ENCODE results near the gene LAMA4.

The LAMA4 gene

GRCh38 chr6:112224088-112224487 is 30.3 kb downstream of the LAMA4 start:
- DNase-seq (ENCODE audit: low read depth in 2 of 2) = no peak
- no peak for TF ChIP-seq CTCF (IDR thresholded peaks at IDR 0.05; ENCODE audit: low read depth, low read length)
- no peak overlapping the region for H3K4me3 ChIP-seq (replicated peaks in 1 of 2; ENCODE audit: low read depth in 2 of 2, low read length in 2 of 2)

- peak; percentile 92 to 94 for DNase-seq (ENCODE audit: low read depth in 2 of 2)
- no peak overlapping the region for H3K4me3 ChIP-seq (replicated peaks in 1 of 2; ENCODE audit: low read depth in 2 of 2, low read length in 2 of 2)
- no peak for TF ChIP-seq CTCF (IDR thresholded peaks at IDR 0.05; ENCODE audit: low read depth, low read length)
Observed at GRCh38 chr6:112223070-112223861, 31.1 kb downstream of the LAMA4 start.

DNA sequence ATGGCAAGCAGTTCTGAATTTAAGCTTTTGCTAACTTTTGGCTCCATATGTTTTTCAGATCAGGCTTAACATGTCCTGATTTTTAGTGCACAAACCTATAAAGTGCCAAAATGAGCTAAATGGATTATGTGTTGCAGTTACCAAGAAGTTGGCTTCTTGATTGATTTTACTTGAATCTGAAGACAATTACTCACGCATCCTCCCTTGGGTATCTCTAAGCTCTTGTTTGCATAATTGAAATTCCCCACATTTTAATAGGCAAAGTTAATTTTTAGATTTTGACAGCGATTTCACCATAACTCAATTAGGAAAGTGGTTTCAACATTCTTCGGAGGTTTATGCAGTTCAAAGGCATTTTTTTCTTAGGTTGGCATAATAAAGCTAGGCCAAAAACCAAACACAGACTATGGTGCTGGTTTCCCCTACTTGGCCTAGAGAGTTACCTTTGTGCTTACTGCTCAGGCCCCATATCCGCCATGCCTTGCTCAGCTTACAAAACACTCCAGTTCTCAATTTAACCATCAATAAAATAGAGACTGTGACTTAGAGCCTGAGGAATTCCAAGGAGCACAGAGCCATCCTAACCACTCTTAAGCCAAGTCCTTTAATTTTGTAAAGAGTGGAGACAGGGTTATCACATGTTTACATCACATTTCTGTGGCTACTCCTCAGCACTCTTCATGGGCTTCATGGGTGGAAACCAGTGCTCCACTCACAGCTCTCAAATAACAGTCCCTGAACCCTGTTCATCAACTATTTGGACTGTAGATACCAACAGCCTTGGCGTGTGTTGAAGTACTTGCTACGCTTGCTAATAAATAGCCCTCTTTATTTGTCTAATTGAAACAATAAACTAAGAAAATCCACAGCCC is 32.1 kb downstream of the LAMA4 start:
- DNase-seq (ENCODE audit: low read depth in 2 of 2) = peak; percentile 76 to 82
- H3K4me3 ChIP-seq (replicated peaks in 1 of 2; ENCODE audit: low read depth in 2 of 2, low read length in 2 of 2) = no peak overlapping the region
- TF ChIP-seq CTCF (IDR thresholded peaks at IDR 0.05; ENCODE audit: low read depth, low read length) = no peak

DNA sequence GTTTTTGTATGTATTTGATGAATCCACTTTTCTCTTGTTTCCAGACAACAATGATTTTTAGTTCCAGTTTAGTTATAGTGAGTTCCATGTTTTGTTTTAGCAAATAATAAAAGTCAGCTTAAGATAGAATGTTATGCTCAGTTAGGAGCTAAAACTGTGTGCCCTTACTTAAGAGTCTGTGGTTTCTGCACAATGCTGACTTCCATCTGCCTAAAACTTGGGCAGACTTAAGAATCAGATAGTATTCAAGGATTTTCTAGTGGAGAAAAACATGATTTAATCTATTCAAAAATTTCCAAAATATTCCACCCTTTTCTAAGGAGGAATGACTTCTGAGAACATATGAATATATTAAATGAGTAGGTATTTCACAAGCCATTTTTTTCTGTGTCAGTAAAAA is 32.8 kb downstream of the LAMA4 start:
- no peak for TF ChIP-seq CTCF (IDR thresholded peaks at IDR 0.05; ENCODE audit: low read depth, low read length)
- no peak overlapping the region for H3K4me3 ChIP-seq (replicated peaks in 1 of 2; ENCODE audit: low read depth in 2 of 2, low read length in 2 of 2)
- DNase-seq (ENCODE audit: low read depth in 2 of 2) = peak in 1 of 2 donors; percentile 43

- DNase-seq (ENCODE audit: low read depth in 2 of 2) = peak; percentile 51 to 69
- no peak for TF ChIP-seq CTCF (IDR thresholded peaks at IDR 0.05; ENCODE audit: low read depth, low read length)
- H3K4me3 ChIP-seq (replicated peaks in 1 of 2; ENCODE audit: low read depth in 2 of 2, low read length in 2 of 2) = no peak overlapping the region
Observed at GRCh38 chr6:112218563-112218962, 35.8 kb downstream of the LAMA4 start.

GRCh38 chr6:112216662-112217551 is 37.5 kb downstream of the LAMA4 start:
- no peak for TF ChIP-seq CTCF (IDR thresholded peaks at IDR 0.05; ENCODE audit: low read depth, low read length)
- peak; percentile 78 to 93 for DNase-seq (ENCODE audit: low read depth in 2 of 2)
- no peak overlapping the region for H3K4me3 ChIP-seq (replicated peaks in 1 of 2; ENCODE audit: low read depth in 2 of 2, low read length in 2 of 2)

Measured in cardiac fibroblast (primary cell).